Erythroblast (primary cell): ENCODE measurements around the gene CRKL.

Source experiments
- DNase-seq, 2 experiments: peaks; one replicate each; lab custom pipeline; 2025; lab: John Stamatoyannopoulos, UW
- GATA1 ChIP-seq: IDR thresholded peaks from 2 replicates; pipeline ENCODE4 v1.6.1; 2011; ENCODE audit warnings: low read depth, mild to moderate bottlenecking, control low read depth, low read length, moderate library complexity
- POLR2A ChIP-seq: IDR thresholded peaks from 2 replicates; pipeline ENCODE4 v1.6.1; 2011; ENCODE audit warnings: mild to moderate bottlenecking, low read length

CRKL gene

GRCh38 chr22:20980523-20980922, 63.3 kb downstream of the CRKL start:
- no peak for DNase-seq
- no peak for TF ChIP-seq GATA1
- no peak for TF ChIP-seq POLR2A

GRCh38 chr22:20980938-20981722, 63.9 kb downstream of the CRKL start:
- no peak for TF ChIP-seq GATA1
- no peak for TF ChIP-seq POLR2A
- no peak for DNase-seq

GRCh38 chr22:20981787-20982562, 64.8 kb downstream of the CRKL start, which contains the start of gene LZTR1:
Gene LZTR1, plus strand, starts transcription at chr22:20982297. Its CDS starts 75 bp downstream, at chr22:20982372.
- peak; percentile 88 to 92 for DNase-seq
- TF ChIP-seq POLR2A (peak; percentile 94), GATA1 (no peak)

- DNase-seq = no peak
- TF ChIP-seq GATA1 (no peak), POLR2A (no peak)
Measured at GRCh38 chr22:20982563-20982882, 65.3 kb downstream of the CRKL start.

- no peak for TF ChIP-seq POLR2A
- no peak for TF ChIP-seq GATA1
- no peak for DNase-seq
Measured at GRCh38 chr22:20983081-20983771, 66.0 kb downstream of the CRKL start.

GRCh38 chr22:20985720-20986119, 68.5 kb downstream of the CRKL start:
- TF ChIP-seq POLR2A (no peak), GATA1 (no peak)
- no peak for DNase-seq

GRCh38 chr22:20986365-20986764, 69.2 kb downstream of the CRKL start:
- DNase-seq = no peak
- TF ChIP-seq POLR2A (no peak), GATA1 (no peak)

GRCh38 chr22:20987375-20987774, 70.2 kb downstream of the CRKL start:
- TF ChIP-seq POLR2A = no peak
- TF ChIP-seq GATA1 = no peak
- DNase-seq = no peak

GRCh38 chr22:20988573-20989322, 71.5 kb downstream of the CRKL start:
- TF ChIP-seq GATA1 (no peak), POLR2A (no peak)
- DNase-seq = no peak

GRCh38 chr22:20989323-20990138, 72.3 kb downstream of the CRKL start:
- DNase-seq = no peak
- TF ChIP-seq GATA1 (no peak), POLR2A (no peak)

GRCh38 chr22:20990184-20991180, 73.3 kb downstream of the CRKL start:
- no peak for DNase-seq
- no peak for TF ChIP-seq POLR2A
- TF ChIP-seq GATA1 = no peak
